T-helper 2 cell treated with Interferon-gamma antibody and Interleukin-4, amounts not matched to agents 100 ng/mL and 5 ng/mL, for 36 hours (primary cell): ENCODE results near the gene ZNF778. TPM values are rescaled to one million over a fixed set of nuclear protein-coding genes. Genes with fewer than 3 reads are reported as not detected.
"Not testable (repeated sequence)": the region's sequence is repeated elsewhere in the genome, so short reads cannot be mapped to it uniquely, and the experiment has no call there.

Source experiments
- intact Hi-C: fragments of 100-400 bp; cut with micrococcal nuclease; formaldehyde crosslinking; loops from one replicate; pipeline ENCODE4 v1.15.1; 2023
- total RNA-seq: library from RNA; stranded (reverse); gene quantifications from 2 replicates; pipeline ENCODE4 v1.2.3, GENCODE V29; 2022

Gene ZNF778
- total RNA-seq, 1 donor from 2014 or later, result 6.2 TPM

DNA sequence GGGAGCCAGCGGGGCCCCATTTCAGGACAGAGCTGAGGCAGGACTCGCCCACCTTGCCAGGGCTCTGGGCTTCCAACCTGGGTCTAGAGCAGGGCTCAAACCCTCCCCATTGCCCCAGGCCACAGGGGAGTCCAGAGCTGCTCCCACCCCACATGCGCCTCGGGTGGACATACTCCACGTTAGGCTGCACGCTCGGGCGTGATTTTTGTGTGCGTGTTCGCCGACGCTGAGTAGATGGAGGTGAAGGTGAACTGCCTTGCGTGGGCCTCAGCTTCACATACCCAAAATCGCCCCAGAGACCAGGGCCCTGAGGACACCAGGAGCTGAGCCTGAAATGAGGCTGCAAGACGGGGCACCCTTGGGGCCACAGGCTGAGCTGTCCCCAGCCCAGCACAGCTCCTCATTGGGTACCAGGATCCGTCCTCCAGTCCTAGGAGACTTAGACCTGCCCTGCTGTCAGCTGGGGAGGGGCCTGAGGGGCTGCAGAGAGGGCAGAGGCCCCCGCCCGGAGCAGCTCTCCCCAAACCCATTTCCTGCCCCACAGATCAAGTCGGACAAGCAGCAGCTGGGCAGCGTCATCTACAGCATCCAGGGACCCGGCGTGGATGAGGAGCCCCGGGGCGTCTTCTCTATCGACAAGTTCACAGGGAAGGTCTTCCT, 37.7 kb upstream of the ZNF778 start:
- intact Hi-C loops, result no loop called here

DNA sequence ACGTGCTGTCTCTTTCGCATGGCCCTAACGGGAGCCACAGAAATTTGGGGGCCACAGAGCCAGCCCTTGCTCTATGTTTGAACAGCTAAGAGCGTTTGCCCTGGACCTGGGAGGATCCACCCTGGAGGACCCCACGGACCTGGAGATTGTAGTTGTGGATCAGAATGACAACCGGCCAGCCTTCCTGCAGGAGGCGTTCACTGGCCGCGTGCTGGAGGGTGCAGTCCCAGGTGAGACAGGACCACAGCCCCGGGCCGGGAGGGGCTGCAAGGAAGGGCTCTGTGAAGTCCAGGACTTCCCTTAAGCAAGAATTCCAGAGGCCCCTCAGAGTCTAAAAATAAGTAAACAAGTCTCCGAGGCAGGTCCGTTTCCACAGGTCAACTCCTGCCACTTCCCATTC, 34.0 kb upstream of the ZNF778 start:
- intact Hi-C loops, result no loop called here

DNA sequence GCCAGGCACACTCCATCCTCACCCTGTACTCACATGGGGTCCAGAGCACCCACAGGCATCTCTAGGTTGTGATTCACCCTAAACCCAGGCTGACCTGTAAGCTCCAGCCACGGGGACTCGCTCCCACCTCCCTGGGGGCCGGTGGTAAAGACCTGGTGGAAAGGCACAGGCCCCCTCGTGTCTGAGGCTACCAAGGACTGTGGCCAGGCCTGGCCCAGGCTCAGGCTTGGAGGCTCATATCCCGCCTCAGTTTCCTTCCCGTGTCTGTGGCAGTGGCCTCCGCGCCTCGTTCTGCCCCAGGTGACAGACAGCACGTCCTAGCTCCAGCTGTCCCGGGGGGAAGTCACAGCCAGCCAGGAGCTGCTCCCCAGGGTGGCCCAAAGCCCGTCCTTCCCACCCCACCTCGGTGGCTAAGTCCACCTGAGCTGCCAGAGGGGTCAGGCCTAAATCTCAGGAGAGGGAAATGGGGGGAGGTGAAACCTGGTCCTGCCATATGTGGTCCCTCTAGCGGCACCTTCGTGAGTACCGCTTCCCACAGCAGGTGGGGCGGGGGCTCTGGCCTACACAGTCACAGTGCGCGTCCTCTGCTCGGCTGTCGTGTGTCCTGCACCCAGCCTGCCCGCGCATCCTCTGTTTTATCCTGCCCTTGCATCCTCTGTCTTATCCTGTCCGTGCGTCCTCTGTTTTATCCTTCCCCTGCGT, 33.4 kb upstream of the ZNF778 start:
- intact Hi-C loops, result no loop called here

DNA sequence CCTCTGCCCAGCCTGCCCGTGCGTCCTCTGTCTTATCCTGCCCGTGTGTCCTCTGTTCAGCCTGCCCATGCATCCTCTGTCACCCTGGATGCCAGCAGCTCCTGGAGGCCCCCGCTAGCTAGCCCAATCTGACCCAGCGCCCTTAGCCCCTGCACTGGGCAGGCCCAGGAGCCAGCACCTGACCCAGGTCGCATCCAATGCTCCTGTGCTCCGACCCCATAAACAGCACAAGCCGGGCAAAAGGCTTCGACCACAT, 32.9 kb upstream of the ZNF778 start:
- intact Hi-C loops, result no loop called here

DNA sequence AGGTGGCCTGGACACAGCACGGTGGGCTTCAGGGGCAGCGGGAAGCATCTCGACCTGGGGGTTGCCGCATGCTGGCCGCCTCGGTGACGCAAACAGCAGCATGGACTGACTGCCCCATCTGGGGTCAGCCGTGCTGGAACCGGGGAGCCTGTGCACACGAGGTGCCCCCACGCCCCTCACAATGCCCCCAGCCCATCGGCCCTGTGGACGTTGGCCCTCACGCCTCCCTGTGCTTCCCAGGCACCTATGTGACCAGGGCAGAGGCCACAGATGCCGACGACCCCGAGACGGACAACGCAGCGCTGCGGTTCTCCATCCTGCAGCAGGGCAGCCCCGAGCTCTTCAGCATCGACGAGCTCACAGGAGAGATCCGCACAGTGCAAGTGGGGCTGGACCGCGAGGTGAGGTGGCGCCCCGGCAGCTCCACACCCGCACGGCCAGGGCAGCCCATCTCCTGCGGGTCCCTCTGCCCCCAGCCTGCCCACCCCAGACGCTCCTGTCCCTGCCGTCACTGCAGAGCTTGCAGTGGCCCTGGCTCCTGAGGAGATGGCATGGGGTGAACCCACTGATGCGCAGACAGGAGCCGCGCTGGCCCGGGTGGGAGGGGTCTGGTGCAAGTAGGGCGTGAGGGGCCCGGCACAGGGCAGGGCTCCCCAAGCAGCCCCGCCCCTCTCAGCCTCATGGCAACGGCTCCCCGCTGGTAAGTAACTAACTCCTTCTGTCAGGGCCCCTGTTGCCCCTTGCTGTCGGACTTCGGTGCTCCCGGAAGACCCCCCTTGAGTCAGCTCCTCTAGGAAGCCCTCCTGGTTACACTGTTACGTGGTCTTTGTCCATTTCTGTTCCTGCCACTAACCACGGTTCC, 32.3 kb upstream of the ZNF778 start:
- intact Hi-C loops, result no loop called here

DNA sequence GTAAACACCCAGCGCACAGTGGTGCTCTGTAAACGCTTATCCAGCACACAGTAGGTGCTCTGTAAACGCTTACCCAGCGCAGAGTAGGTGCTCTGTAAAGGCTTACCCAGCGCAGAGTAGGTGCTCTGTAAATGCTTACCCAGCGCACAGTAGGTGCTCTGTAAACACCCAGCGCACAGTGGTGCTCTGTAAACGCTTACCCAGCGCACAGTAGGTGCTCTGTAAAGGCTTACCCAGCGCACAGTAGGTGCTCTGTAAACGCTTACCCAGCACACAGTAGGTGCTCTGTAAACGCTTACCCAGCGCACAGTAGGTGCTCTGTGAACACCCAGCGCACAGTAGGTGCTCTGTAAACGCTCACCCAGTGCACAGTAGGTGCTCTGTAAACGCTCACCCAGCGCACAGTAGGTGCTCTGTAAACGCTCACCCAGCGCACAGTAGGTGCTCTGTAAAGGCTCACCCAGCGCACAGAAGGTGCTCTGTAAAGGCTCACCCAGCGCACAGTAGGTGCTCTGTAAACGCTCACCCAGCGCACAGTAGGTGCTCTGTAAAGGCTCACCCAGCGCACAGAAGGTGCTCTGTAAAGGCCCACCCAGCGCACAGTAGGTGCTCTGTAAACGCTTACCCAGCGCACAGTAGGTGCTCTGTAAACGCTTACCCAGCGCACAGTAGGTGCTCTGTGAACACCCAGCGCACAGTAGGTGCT, 31.5 kb upstream of the ZNF778 start:
- intact Hi-C loops, result not testable (repeated sequence)

DNA sequence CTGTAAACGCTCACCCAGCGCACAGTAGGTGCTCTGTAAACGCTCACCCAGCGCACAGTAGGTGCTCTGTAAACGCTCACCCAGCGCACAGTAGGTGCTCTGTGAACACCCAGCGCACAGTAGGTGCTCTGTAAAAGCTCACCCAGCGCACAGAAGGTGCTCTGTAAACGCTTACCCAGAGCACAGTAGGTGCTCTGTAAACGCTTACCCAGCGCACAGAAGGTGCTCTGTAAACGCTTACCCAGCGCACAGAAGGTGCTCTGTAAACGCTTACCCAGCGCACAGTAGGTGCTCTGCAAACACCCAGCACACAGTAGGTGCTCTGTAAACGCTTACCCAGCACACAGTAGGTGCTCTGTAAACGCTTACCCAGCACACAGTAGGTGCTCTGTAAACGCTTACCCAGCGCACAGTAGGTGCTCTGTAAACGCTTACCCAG, 30.9 kb upstream of the ZNF778 start:
- intact Hi-C loops, result not testable (repeated sequence)

DNA sequence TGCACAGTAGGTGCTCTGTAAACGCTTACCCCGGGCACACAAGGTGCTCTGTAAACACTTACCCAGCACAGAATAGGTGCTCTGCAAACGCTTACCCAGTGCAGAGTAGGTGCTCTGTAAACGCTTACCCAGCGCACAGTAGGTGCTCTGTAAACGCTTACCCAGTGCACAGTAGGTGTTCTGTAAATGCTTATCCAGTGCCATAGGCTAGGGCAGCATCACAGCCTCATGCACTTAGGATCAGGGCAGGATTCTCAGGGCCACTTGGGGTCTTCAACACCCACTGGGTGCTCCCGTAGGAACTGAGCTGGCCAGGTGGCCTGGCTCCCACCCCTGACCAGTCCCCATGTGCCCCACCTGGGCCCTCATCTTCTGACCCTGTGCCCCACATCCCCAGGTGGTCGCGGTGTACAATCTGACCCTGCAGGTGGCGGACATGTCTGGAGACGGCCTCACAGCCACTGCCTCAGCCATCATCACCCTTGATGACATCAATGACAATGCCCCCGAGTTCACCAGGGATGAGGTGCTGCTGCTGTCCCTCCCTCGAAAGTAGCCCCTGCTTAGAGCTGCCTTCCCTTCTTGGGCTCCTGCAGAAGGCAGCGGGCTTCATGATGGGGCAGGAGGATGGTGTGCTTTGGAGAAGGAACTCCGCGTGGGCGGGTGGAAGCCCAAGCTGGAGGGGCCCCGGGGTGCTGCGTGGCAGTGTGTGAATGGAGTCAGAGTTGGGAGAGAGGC, 30.3 kb upstream of the ZNF778 start:
- intact Hi-C loops, result no loop called here

DNA sequence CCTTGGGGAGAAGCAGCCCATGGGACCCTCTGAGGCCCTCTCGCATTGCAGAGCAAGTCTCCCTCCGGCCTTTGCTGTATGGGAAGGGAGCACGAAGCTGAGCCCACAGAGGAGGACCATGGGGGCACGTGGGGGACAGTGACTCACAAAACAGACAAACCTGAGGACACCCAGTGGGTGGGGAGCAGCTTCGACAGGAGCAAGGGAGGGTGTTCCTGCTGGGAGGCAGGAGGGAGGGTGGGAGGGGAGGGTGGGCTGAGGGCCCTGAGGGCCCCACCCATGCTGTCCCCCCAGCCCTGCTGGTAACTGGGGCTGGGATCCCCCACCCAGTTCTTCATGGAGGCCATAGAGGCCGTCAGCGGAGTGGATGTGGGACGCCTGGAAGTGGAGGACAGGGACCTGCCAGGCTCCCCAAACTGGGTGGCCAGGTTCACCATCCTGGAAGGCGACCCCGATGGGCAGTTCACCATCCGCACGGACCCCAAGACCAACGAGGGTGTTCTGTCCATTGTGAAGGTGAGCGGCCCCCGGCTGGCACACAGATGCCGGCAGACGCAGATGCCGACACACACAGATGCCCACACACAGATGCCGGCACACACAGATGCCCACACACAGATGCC, 29.6 kb upstream of the ZNF778 start:
- intact Hi-C loops, result no loop called here

DNA sequence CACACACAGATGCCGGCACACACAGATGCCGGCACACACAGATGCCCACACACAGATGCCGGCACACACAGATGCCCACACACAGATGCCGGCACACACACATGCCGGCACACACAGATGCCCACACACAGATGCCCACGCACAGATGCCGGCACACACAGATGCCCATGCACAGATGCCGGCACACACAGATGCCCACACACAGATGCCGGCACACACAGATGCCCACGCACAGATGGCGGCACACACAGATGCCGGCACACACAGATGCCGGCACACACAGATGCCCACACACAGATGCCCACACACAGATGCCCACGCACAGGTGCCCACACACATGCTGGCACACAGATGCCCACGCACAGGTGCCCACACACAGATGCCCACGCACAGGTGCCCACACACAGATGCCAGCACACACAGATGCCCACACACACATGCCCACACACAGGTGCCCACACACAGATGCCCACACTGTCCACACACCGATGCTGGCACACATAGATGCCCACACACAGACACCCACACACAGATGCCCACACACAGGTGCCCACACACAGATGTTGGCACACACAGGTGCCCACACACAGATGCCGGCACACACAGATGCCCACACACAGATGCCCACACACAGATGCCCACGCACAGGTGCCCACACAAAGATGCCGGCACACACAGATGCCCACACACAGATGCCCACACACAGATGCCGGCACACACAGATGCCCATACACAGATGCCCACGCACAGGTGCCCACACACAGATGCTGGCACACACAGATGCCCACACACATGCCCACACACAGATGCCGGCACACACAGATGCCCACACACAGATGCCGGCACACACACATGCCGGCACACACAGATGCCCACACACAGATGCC, 28.8 kb upstream of the ZNF778 start:
- intact Hi-C loops, result not testable (repeated sequence)

DNA sequence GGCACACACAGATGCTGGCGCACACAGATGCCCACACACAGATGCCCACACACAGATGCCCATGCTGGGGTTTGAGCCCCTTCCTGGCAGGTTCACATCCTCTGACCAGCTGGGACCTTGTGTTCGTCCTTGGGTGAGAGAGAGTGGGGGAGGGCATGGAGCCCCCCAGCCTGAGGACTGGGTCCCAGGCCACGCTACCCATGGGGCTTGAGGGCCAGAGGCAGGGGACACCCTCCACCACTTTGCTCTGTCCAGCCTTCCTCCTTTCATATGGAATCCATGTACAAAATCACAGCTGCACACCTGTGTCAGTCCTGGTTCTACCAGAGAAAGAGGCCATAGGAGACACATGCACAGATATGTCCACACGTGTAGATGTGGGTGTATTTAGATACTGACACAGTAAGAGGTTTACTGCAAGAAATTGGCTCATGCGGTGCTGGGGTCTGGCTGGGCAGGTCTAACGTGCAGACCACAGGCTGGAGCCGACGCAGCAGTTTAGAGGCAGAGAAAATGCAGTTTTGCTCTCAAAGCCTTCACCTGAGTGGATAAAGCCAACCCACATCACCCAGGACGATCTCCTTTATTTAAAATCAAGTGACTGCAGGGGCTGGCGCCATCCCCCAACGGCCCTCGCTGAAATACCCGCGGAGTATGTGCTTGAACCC, 28.0 kb upstream of the ZNF778 start:
- intact Hi-C loops, result no loop called here

DNA sequence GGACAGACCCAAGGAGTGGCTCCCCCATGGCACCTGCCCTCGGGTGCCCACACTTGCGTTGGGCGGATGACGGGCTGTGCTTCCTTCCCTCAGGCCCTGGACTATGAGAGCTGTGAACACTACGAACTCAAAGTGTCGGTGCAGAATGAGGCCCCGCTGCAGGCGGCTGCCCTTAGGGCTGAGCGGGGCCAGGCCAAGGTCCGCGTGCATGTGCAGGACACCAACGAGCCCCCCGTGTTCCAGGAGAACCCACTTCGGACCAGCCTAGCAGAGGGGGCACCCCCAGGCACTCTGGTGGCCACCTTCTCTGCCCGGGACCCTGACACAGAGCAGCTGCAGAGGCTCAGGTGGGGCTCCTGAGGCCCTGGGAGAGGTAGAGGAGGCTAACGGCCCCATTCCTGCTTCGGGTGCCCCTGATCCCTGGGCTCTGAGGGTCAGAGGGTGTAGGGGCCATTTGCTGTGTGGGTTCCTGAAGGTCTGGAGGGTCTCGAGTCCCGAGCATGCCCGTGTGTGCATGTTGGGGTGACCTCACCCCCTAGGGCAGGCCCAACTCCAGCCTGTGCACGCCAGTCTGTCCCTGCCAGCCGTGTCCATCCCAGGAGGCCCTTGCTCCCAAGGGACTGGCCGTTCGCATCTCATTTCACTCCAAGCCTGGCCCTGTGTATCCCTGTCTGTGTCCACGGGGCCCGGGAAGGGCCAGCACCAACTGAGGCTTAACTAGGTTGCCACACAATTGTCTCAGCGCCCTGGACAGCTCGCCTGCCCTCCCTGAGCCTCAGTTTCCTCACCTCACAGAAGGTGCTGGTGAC, 27.1 kb upstream of the ZNF778 start:
- intact Hi-C loops, result no loop called here

DNA sequence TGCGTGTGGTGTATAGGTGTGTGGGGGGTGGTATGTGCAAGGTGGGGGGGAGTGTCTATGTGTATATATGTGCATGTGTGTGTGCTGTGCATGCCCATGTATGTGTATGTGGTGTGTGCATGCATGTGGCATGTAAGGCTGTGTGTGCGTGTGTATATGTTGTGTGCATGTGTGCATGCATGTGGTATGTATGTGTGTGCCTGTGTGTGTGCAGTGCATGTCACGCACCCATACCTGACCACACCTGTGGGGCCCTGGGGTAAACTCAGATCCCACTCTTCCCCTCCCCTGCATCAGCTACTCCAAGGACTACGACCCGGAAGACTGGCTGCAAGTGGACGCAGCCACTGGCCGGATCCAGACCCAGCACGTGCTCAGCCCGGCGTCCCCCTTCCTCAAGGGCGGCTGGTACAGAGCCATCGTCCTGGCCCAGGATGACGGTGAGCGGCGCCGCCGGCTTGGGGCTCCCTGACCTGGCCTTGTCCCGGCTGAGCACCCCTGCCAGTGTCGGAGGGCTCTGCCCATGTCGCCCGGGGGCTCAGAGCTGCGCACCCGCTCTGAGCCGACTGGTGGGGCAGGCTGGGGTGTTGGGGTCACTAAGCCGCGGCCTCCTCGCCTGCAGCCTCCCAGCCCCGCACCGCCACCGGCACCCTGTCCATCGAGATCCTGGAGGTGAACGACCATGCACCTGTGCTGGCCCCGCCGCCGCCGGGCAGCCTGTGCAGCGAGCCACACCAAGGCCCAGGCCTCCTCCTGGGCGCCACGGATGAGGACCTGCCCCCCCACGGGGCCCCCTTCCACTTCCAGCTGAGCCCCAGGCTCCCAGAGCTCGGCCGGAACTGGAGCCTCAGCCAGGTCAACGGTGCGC, 26.2 kb upstream of the ZNF778 start:
- intact Hi-C loops, result no loop called here

DNA sequence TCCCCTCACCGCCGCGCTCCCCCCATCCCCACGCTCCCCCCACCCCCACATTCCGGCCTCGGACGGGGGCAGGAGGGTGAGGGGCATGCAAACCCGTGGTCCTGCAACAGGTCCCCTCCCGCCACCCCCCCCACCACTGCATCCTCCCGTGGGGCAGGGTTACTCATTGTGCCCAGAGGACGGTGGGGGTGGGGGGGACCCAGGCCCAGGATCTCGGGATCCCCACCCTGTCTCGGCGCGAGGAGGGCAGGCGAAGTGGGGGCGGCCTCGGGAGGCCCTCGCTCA, 25.7 kb upstream of the ZNF778 start:
- intact Hi-C loops, result loop anchor here (1.0 to 2.0 kb wide), 3 partner anchors 21 to 55 kb away; partner anchors contain the start of genes CDH15 and ZNF778

DNA sequence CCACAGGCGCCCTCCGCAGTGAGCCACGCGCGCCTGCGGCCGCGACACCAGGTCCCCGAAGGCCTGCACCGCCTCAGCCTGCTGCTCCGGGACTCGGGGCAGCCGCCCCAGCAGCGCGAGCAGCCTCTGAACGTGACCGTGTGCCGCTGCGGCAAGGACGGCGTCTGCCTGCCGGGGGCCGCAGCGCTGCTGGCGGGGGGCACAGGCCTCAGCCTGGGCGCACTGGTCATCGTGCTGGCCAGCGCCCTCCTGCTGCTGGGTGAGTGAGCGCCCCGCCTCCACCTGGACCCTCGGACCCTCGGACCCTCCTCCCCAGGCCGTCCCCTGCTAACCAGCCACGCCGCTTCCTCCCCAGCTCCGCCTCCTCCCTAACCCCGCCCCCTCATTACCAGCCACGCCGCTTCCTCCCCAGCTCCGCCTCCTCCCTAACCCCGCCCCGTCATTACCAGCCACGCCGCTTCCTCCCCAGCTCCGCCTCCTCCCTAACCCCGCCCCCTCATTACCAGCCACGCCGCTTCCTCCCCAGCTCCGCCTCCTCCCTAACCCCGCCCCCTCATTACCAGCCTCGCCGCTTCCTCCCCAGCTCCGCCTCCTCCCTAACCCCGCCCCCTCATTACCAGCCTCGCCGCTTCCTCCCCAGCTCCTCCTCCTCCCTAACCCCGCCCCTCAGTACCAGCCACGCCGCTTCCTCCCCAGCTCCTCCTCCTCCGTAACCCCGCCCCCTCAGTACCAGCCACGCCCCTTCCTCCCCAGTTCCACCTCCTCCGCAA, 25.1 kb upstream of the ZNF778 start:
- intact Hi-C loops, result loop anchor here (1.0 to 2.0 kb wide), 3 partner anchors 21 to 54 kb away; partner anchors contain the start of genes CDH15 and ZNF778

DNA sequence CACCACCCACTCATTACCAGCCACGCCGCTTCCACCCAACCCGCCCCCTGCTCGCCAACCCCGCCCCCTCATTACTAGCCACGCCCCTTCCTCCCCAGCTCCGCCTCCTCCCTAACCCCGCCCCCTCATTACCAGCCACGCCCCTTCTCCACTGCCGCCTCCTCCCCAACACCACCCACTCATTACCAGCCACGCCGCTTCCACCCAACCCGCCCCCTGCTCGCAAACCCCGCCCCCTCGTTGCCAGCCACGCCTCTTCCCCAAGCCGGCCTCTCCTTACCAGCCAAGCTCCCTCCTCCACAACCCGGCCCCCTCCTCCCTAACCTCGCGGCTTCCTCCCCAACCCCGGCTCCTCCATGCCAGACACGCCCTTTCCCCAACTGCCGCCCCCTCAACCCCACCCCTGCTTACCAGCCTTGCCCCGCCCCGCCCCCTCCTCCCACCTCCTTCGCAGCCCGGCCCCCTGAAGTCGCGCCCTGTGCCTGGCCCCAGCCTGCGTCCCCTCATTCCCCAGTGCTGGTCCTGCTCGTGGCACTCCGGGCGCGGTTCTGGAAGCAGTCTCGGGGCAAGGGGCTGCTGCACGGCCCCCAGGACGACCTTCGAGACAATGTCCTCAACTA, 24.4 kb upstream of the ZNF778 start:
- intact Hi-C loops, result loop anchor here (1.0 to 2.0 kb wide), 4 partner anchors 8 to 54 kb away; partner anchors contain the start of genes CDH15 and ZNF778
